Karpas-422 (cell line): Measurements from ENCODE around the gene ADAM21. TPM values are rescaled to one million over a fixed set of nuclear protein-coding genes. Genes with fewer than 3 reads are reported as not detected.

ENCODE experiments used
- small RNA-seq: library from RNA; depleted of rRNA; stranded (forward); fragments of <200 nt; gene quantifications from one replicate; pipeline ENCODE3, GENCODE V24; 2014
- total RNA-seq: library from RNA; depleted of rRNA; stranded (reverse); fragments of >200 nt; shearing (Covaris generic); gene quantifications from 2 replicates; pipeline ENCODE4 v1.2.3, GENCODE V29; 2014; ENCODE audit warnings: low replicate concordance; rRNA removed

The ADAM21 gene
- total RNA-seq, 1 experiment from 2014 or later, result 0.56 TPM

Small RNAs within 50 kb of the gene (small RNA-seq; reads per million reads assigned to genes)
- gene RNU6-659P, result not detected

Other genes with a start within 250 kb of the ADAM21 start
- gene COX16, start 92.5 kb upstream of the ADAM21 start, total RNA-seq, result 35.0 and 65.7 TPM in 2 replicates
- gene SYNJ2BP, start 35.1 kb upstream of the ADAM21 start, total RNA-seq, result 5.7 and 7.7 TPM in 2 replicates
- 1.6 and 2.7 TPM in 2 replicates for gene ADAM20, start 82.8 kb downstream of the ADAM21 start, total RNA-seq
- 43.2 and 49.9 TPM in 2 replicates for gene MED6, start 148.5 kb downstream of the ADAM21 start, total RNA-seq
- gene TTC9, start 189.7 kb downstream of the ADAM21 start, total RNA-seq, result 6.1 and 7.9 TPM in 2 replicates